Measurements from ENCODE around the gene NPDC1. TPM values are rescaled to one million over a fixed set of nuclear protein-coding genes. Genes with fewer than 3 reads are reported as not detected.

Gene NPDC1
- total RNA-seq, 1 donor, result 2.5 TPM

- H3K4me1 ChIP-seq (ENCODE audit: insufficient read depth, low read length), result peaks cover 16% of the 10 kb centered on the region
- H3K9me3 ChIP-seq (ENCODE audit: low read depth, low read length), result no peaks in the 10 kb centered on the region
- H3K4me3 ChIP-seq (ENCODE audit: low read length), result no peak overlapping the region
- peaks cover 21% of the 10 kb centered on the region for H3K27me3 ChIP-seq (ENCODE audit: insufficient read depth, low read length)
Measured at GRCh38 chr9:137054932-137055384, 9.0 kb upstream of the NPDC1 start.

- Histone ChIP-seq H3K4me3 (ENCODE audit: low read length) (no peak within 1 kb of the TSS), H3K27me3 (ENCODE audit: insufficient read depth, low read length) (peaks cover 28% of the 10 kb centered on the region)
Measured at GRCh38 chr9:137053944-137054931, 8.3 kb upstream of the NPDC1 start, which contains the start of gene ENTPD2. Gene ENTPD2, minus strand, starts transcription at chr9:137054061. Its CDS starts 64 bp downstream, at chr9:137053997.

DNA sequence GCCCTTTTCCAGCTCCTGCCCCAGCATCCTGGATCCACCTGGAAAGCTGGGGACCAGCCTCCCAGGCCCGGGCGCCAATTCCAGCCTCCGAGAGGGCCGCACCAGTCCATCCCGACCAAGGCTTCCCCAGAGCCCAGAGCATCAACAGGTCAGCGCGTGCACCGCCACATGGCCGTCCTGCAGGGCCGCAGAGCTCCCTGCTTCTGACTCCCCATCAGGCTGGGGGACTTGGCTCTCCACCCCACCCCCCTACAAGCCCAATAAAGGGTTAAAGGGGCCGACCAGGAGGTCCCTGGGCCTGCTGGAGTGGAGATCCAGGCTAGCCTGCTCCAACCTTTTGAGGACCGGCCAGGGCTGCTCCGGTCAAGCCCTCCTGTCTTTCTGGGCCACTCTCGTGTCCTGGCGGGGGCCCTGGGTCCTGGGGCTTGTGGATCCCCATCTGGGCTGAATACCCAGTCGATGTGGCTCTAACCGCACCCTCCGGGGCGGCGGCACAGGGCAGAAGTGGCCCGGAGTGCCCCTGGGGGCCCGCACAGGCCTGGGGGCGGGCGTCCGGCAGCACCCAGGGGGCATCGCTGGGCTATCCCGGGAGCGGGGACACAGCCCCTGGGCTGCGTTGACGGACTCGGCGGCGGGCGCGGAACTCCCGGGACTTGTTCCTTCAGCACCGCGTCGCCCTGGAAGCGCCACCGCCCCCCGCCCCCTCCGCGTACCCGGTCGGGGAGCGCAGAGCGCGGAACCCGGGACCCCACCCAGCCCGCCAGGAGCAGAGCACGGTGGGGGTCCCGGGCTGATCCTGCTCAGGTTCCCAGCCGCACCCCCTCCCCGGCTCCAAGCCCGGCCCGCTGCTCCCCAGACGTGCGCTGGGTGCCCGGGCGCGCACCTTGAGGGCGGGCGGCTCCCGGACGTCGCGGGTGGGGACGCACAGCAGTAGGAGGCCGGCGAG, 7.3 kb upstream of the NPDC1 start:
- no peaks in the 10 kb centered on the region for H3K9me3 ChIP-seq (ENCODE audit: low read depth, low read length)
- H3K4me3 ChIP-seq (ENCODE audit: low read length), result no peak overlapping the region
- H3K27me3 ChIP-seq (ENCODE audit: insufficient read depth, low read length), result peaks cover 31% of the 10 kb centered on the region
- peaks cover 12% of the 10 kb centered on the region for H3K4me1 ChIP-seq (ENCODE audit: insufficient read depth, low read length)

More at GRCh38 chr9:137053944-137054931, 8.3 kb upstream of the NPDC1 start, which contains the start of gene ENTPD2:
- H3K9me3 ChIP-seq (ENCODE audit: low read depth, low read length), result no peaks in the 10 kb centered on the region
- H3K4me1 ChIP-seq (ENCODE audit: insufficient read depth, low read length), result peaks cover 16% of the 10 kb centered on the region

- H3K27me3 ChIP-seq (ENCODE audit: insufficient read depth, low read length), result peaks cover 40% of the 10 kb centered on the region
Measured at GRCh38 chr9:137052293-137052692, 6.3 kb upstream of the NPDC1 start.

DNA sequence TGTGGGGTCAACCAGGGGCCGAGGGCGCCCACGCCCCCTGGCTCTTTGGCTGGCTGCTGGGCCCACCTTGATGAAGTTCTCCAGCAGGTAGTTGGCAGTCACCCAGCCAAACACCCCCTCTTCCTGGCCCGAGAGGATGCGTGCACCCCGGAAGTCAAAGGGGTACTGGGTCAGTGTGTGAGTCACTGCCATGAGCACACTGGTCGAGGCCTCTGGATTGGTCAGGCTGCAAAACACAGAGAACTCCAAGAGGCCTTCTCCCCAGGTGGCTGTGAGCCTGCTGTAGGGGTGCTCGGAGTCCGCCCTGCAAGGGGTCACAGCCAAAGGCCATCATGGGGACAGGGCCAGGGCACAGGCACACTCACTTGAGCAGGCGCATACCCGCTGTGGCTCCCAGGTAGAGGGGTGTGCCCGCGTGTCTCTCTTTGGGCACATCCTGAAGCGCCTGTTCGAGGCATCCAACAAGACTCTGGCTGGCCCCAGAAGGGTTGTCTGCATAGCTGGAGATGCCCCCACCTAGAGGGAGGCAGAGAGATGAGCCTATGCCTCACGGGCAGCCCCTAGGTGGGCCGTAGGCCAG, 5.3 kb upstream of the NPDC1 start:
- Histone ChIP-seq H3K4me3 (ENCODE audit: low read length) (no peak overlapping the region), H3K27me3 (ENCODE audit: insufficient read depth, low read length) (peaks cover 51% of the 10 kb centered on the region), H3K9me3 (ENCODE audit: low read depth, low read length) (no peaks in the 10 kb centered on the region), H3K4me1 (ENCODE audit: insufficient read depth, low read length) (peaks cover 18% of the 10 kb centered on the region)

More at GRCh38 chr9:137052293-137052692, 6.3 kb upstream of the NPDC1 start:
- peaks cover 12% of the 10 kb centered on the region for H3K4me1 ChIP-seq (ENCODE audit: insufficient read depth, low read length)
- H3K9me3 ChIP-seq (ENCODE audit: low read depth, low read length), result no peaks in the 10 kb centered on the region
- H3K4me3 ChIP-seq (ENCODE audit: low read length), result no peak overlapping the region

GRCh38 chr9:137050570-137050969, 4.6 kb upstream of the NPDC1 start:
- Histone ChIP-seq H3K9me3 (ENCODE audit: low read depth, low read length) (no peaks in the 10 kb centered on the region), H3K4me1 (ENCODE audit: insufficient read depth, low read length) (peaks cover 23% of the 10 kb centered on the region), H3K27me3 (ENCODE audit: insufficient read depth, low read length) (peaks cover 54% of the 10 kb centered on the region), H3K4me3 (ENCODE audit: low read length) (no peak overlapping the region)

DNA sequence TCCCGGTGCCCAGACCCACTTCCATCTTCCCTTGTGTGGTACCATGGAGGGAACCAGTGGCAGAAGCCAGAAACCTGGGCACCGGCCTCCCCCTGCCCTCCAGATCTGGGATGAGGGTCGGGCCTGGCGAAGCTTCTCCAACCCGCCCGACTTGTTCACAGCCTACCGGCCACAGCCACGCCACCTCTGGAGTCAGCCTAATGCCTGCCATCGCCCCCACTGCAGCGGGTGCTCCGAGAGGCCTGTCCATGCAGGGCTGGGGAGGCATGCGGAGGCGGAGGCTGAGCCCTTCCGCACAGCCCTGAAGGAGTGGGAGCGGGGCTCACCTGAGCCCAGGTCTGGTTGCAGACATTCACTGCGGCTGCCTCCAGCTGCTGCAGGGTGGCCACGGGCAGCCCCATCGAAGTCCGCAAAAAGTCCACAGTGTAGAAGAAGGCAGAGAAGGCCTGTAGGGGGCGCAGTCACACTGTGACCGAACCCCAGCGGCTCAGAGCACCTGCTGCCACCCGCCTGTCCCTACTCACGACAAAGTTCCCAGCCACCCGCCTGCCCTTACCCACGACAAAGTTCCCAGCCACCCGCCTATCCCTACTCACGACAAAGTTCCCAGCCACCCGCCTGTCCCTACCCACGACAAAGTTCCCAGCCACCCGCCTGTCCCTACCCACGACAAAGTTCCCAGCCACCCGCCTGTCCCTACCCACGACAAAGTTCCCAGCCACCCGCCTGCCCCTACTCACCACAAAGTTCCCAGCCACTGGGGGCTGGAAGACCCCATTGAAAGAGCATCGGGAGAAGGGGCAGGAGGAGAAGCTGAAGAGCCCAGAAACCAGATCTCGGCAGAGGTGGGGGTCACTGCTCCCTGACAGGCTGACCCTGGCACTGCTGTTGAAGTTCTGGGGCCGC, 3.8 kb upstream of the NPDC1 start:
- Histone ChIP-seq H3K4me3 (ENCODE audit: low read length) (no peak overlapping the region), H3K9me3 (ENCODE audit: low read depth, low read length) (no peaks in the 10 kb centered on the region), H3K27me3 (ENCODE audit: insufficient read depth, low read length) (peaks cover 61% of the 10 kb centered on the region), H3K4me1 (ENCODE audit: insufficient read depth, low read length) (peaks cover 30% of the 10 kb centered on the region)

DNA sequence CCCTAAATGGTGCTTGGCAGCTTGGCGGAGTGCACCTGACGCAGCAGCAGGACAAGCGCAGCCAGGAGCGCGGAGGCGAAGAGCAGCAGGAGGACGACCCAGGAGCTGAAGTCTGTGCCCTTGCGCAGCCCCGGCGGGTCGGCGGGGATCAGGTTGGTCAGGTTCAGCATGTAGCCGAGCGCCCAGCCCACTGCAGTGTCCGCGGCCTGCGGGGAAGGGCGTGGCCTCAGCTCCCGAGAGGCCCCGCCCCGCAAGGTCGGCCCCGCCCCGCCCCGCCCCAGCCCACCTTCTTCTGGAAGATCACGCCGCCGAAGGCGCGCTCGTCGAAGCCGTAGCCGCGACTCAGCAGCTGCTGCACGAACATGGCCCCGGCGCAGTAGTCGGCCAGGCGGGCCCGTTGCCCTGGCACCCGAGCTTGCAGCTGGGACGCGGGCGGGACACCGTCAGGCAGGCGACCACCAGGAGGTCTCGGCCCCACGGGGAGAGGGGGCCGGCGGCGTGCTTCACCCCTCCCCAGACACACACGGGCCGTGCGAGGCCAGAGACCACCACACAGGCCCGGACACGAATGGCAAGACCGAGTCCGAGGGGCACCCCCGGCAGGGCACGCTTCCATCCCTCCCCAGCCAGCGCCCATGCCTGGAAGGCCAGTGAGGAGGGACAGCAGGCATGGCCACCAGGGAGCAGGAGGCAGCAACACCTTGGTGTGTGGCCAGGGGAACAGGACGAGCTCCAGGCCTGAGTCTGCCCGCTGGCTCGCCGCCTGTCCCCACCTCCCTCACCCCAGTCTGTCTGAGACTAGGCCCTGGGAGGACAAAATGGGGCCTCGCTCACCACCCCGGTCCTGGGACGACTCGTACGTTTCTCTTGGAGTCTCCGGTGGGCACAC, 2.9 kb upstream of the NPDC1 start:
- Histone ChIP-seq H3K4me3 (ENCODE audit: low read length) (no peak overlapping the region), H3K27me3 (ENCODE audit: insufficient read depth, low read length) (peaks cover 70% of the 10 kb centered on the region), H3K4me1 (ENCODE audit: insufficient read depth, low read length) (peaks cover 39% of the 10 kb centered on the region), H3K9me3 (ENCODE audit: low read depth, low read length) (no peaks in the 10 kb centered on the region)

DNA sequence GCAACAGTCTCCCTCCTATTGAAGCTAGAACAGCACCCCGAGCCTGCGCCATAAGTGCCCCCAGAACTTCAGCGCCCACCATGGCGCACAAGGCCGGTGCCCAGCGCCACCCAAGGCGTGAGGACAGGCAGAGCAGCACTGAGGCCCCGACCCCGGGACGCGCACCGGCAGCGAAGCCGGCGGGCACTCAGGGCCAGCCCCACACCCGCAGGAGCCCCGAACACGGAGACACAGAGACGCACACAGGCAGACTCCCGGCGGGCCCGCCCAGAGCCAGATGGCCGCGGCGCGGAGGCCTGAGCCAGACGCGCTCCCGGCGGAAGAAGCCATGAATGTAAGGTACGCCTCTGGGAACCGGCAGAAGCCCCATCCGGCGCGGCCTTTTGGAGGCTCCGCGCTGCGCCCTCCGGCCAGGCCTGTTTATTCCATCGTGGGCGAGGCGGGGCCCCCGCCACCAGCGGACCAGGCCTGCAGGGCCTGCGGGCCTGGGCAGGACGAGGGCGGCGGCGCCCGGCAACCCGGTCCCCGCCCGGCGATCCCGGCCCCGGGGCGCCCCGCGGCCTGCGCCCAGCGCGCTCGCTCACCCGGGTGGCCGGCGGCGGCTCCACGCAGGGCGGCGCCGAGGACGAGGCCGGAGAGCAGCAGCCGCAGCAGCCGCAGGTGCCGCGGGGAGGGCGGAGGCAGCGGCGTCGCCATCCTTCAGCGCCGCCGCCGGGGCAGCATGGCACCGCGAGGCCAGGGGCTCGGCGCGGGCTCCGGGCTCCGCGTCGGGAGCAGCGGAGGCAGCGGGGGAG, 486 bp downstream of the NPDC1 start:
- Histone ChIP-seq H3K27me3 (ENCODE audit: insufficient read depth, low read length) (peaks cover 56% of the 10 kb centered on the region), H3K4me1 (ENCODE audit: insufficient read depth, low read length) (peaks cover 31% of the 10 kb centered on the region), H3K9me3 (ENCODE audit: low read depth, low read length) (no peaks in the 10 kb centered on the region), H3K4me3 (ENCODE audit: low read length) (peak overlapping the region; percentile 22)

DNA sequence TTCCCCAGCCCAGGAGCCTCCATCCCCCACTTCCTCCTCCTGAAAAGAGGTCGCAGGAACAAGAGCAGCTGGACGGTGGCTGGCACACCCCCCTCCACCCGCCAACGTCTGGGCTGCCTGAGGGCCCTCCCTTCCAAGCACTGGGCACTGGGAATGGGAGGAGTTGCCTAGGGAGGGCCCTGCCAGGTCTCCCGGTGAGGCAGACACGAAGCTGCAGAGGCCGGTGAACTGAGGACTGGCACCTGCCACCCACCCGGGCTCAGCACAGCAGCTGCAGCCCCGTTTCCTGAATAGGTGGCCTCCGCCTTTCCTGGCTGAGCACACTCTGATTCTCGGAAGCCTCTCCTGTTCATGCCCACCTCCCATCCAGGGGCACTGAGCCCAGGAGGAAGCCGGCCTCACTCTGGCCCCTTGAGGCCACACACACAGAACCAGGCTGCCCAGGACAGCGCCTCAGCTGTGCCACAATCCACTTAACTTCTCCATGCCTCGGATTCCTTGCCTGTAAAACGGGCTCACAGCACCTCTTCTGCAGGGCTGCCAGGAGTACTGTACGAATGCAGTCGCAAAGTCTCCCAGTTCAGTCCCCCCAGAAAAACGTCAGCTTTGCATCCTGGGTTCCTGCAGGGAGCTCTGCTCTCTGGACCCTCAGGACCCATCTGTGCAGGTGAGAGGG, 1.3 kb downstream of the NPDC1 start:
- peaks cover 49% of the 10 kb centered on the region for H3K27me3 ChIP-seq (ENCODE audit: insufficient read depth, low read length)
- peaks cover 31% of the 10 kb centered on the region for H3K4me1 ChIP-seq (ENCODE audit: insufficient read depth, low read length)
- H3K4me3 ChIP-seq (ENCODE audit: low read length), result no peak overlapping the region
- H3K9me3 ChIP-seq (ENCODE audit: low read depth, low read length), result no peaks in the 10 kb centered on the region

GRCh38 chr9:137044037-137044436, 1.9 kb downstream of the NPDC1 start:
- peaks cover 43% of the 10 kb centered on the region for H3K27me3 ChIP-seq (ENCODE audit: insufficient read depth, low read length)
- H3K4me3 ChIP-seq (ENCODE audit: low read length), result no peak overlapping the region

More at GRCh38 chr9:137044037-137044436, 1.9 kb downstream of the NPDC1 start:
- Histone ChIP-seq H3K4me1 (ENCODE audit: insufficient read depth, low read length) (peaks cover 31% of the 10 kb centered on the region), H3K9me3 (ENCODE audit: low read depth, low read length) (no peaks in the 10 kb centered on the region)
